Right atrium auricular region (tissue), 2 donors: ENCODE data around the gene ITPR2. TPM values are rescaled to one million over a fixed set of nuclear protein-coding genes. Genes with fewer than 3 reads are reported as not detected.

Source experiments
- DNase-seq: peaks from one replicate; pipeline ENCODE4 v3.0.0-alpha.2; 2019; ENCODE audit warnings: low spot score
- H3K27ac ChIP-seq, 2 donors: fragments of 200-600 bp; sonication (generic); 1 replicate in 1 of 2; 2 replicates in 1 of 2; pipeline ENCODE4 v1.5.1; 2016 to 2019
- H3K27me3 ChIP-seq, 2 donors: fragments of 200-600 bp; sonication (generic); one replicate each; pipeline versions ENCODE4 v1.5.1 to v1.6.0; 2017 to 2019
- H3K36me3 ChIP-seq: fragments of 200-600 bp; sonication (generic); one replicate; pipeline ENCODE4 v1.5.1; 2016
- H3K4me1 ChIP-seq, 2 donors: fragments of 200-600 bp; sonication (generic); one replicate each; pipeline versions ENCODE4 v1.5.1 to v1.6.0; 2017 to 2019
- H3K4me3 ChIP-seq, 2 donors: fragments of 200-600 bp; sonication (generic); 1 replicate in 1 of 2; 2 replicates in 1 of 2; pipeline ENCODE4 v1.5.1; 2017 to 2019; ENCODE audit warnings: mild to moderate bottlenecking in 1 of 2, moderate library complexity in 1 of 2
- H3K9me3 ChIP-seq, 2 donors: fragments of 200-600 bp; sonication (generic); one replicate each; pipeline ENCODE4 v1.5.1; 2019
- CTCF ChIP-seq, 2 donors: fragments of 200-600 bp; sonication (generic); IDR thresholded peaks; one replicate each; pipeline ENCODE4 v1.5.1; 2019; ENCODE audit warnings: antibody characterized with exemption in 2 of 2
- total RNA-seq, 2 donors: library from RNA; depleted of rRNA; stranded (reverse); fragments of >200 nt; gene quantifications; one replicate each; pipeline ENCODE4 v1.1.0, GENCODE V29; 2016

The ITPR2 gene
- 10 to 100 TPM; 13.0 to 20.7 TPM for total RNA-seq

- Histone ChIP-seq H3K27ac (peak within 1 kb of the TSS; percentile 87 to 94), H3K4me3 (peak within 1 kb of the TSS; percentile 61 to 77), H3K36me3 (no peaks in the 10 kb centered on the region), H3K4me1 (peaks cover 0 to 29% of the 10 kb centered on the region in 2 donors), H3K27me3 (no peaks in the 10 kb centered on the region), H3K9me3 (no peaks in the 10 kb centered on the region)
- peak; percentile 93 for DNase-seq
- TF ChIP-seq CTCF (IDR thresholded peaks at IDR 0.05) = peak; percentile 23 to 33
Measured at GRCh38 chr12:26832822-26833742, at the start of gene ITPR2. ITPR2 (minus strand) TSS chr12:26833194; CDS start chr12:26832781, 413 bp downstream.

- Histone ChIP-seq H3K9me3 (no peaks in the 10 kb centered on the region), H3K27me3 (no peaks in the 10 kb centered on the region), H3K27ac (no peak overlapping the region), H3K4me3 (no peak overlapping the region), H3K36me3 (no peaks in the 10 kb centered on the region), H3K4me1 (peaks cover 0 to 24% of the 10 kb centered on the region in 2 donors)
- no peak for TF ChIP-seq CTCF (IDR thresholded peaks at IDR 0.05)
- no peak for DNase-seq
Measured at GRCh38 chr12:26880625-26881024, 47.6 kb upstream of the ITPR2 start.

GRCh38 chr12:26878661-26879119, 45.7 kb upstream of the ITPR2 start:
- Histone ChIP-seq H3K4me3 (no peak overlapping the region), H3K27ac (peak overlapping the region; percentile 68 to 74), H3K4me1 (peaks cover 0 to 20% of the 10 kb centered on the region in 2 donors), H3K27me3 (no peaks in the 10 kb centered on the region), H3K9me3 (no peaks in the 10 kb centered on the region), H3K36me3 (no peaks in the 10 kb centered on the region)
- no peak for TF ChIP-seq CTCF (IDR thresholded peaks at IDR 0.05)
- peak; percentile 70 for DNase-seq

GRCh38 chr12:26874501-26875296, 41.7 kb upstream of the ITPR2 start:
- H3K27ac ChIP-seq = no peak overlapping the region
- DNase-seq = no peak
- TF ChIP-seq CTCF (IDR thresholded peaks at IDR 0.05) = no peak
- no peak overlapping the region for H3K4me3 ChIP-seq
- no peaks in the 10 kb centered on the region for H3K36me3 ChIP-seq
- no peaks in the 10 kb centered on the region for H3K27me3 ChIP-seq
- H3K9me3 ChIP-seq = no peaks in the 10 kb centered on the region
- peaks cover 0 to 37% of the 10 kb centered on the region in 2 donors for H3K4me1 ChIP-seq

GRCh38 chr12:26872625-26873024, 39.6 kb upstream of the ITPR2 start:
- no peak overlapping the region for H3K27ac ChIP-seq
- no peak for TF ChIP-seq CTCF (IDR thresholded peaks at IDR 0.05)
- H3K27me3 ChIP-seq = no peaks in the 10 kb centered on the region
- no peak for DNase-seq
- H3K36me3 ChIP-seq = no peaks in the 10 kb centered on the region
- peaks cover 0 to 18% of the 10 kb centered on the region in 2 donors for H3K4me1 ChIP-seq
- H3K4me3 ChIP-seq = no peak overlapping the region
- H3K9me3 ChIP-seq = no peaks in the 10 kb centered on the region
